Heart left ventricle (tissue), 16 donors: ENCODE measurements around the gene TRAF2. TPM values are rescaled to one million over a fixed set of nuclear protein-coding genes. Genes with fewer than 3 reads are reported as not detected.
"Not testable (repeated sequence)": the region's sequence is repeated elsewhere in the genome, so short reads cannot be mapped to it uniquely, and the experiment has no call there.

ENCODE experiments used
- ATAC-seq, 4 donors: fragments of 200-7000 bp; cut with Tn5 transposase; one replicate each; pipeline ENCODE4 v1.9.1; 2020 to 2022; ENCODE audit warnings: moderate library complexity in 4 of 4, mild to moderate bottlenecking in 3 of 4, moderate number of reproducible peaks in 1 of 4
- DNase-seq, 5 donors: peaks; one replicate each; pipeline ENCODE4 v3.0.0-alpha.2; 2020
- H3K27ac ChIP-seq, 12 donors: fragments of 200-600 bp; sonication (generic) in 4 of 12; one replicate each; pipeline versions ENCODE4 v1.5.0 to v1.8.0; 2016 to 2022; ENCODE audit warnings: mild to moderate bottlenecking in 2 of 12
- H3K27me3 ChIP-seq, 9 donors: fragments of 200-600 bp; sonication (generic) in 2 of 9; one replicate each; pipeline versions ENCODE4 v1.5.1 to v1.8.0; 2016 to 2022; ENCODE audit warnings: mild to moderate bottlenecking in 3 of 9
- H3K36me3 ChIP-seq, 9 donors: fragments of 200-600 bp; sonication (generic) in 2 of 9; one replicate each; pipeline versions ENCODE4 v1.5.0 to v1.8.0; 2018 to 2022; ENCODE audit warnings: mild to moderate bottlenecking in 2 of 9
- H3K4me1 ChIP-seq, 12 donors: fragments of 200-600 bp; sonication (generic) in 4 of 12; one replicate each; pipeline versions ENCODE4 v1.5.0 to v1.8.0; 2016 to 2022; ENCODE audit warnings: mild to moderate bottlenecking in 3 of 12
- H3K4me3 ChIP-seq, 12 donors: fragments of 200-600 bp; sonication (generic) in 4 of 12; one replicate each; pipeline versions ENCODE4 v1.5.0 to v1.8.0; 2017 to 2022; ENCODE audit warnings: mild to moderate bottlenecking in 9 of 12, moderate library complexity in 4 of 12
- H3K9me3 ChIP-seq, 12 donors: fragments of 200-600 bp; sonication (generic) in 4 of 12; one replicate each; pipeline versions ENCODE4 v1.5.0 to v1.8.0; 2016 to 2022; ENCODE audit warnings: mild to moderate bottlenecking in 1 of 12
- POLR2A ChIP-seq, 2 donors: fragments of 450-650 bp; IDR thresholded peaks; one replicate each; pipeline ENCODE4 v1.6.1; 2017; ENCODE audit warnings: antibody characterized with exemption in 2 of 2, mild to moderate bottlenecking in 2 of 2, moderate library complexity in 2 of 2
- WGBS, 4 donors: extraction: QIAGEN DNeasy Blood & Tissue Kit in 2 of 4; methylation state at CpG; one replicate each; pipeline versions ENCODE4 v1.1.5 to v1.1.7; 2013 to 2018; 5-methylcytosine and 5-hydroxymethylcytosine counted together
- intact Hi-C, 10 donors: fragments of 100-400 bp; cut with DNase I; formaldehyde crosslinking; loops; one replicate each; pipeline versions ENCODE4 v1.11.1 to v1.14.2; 2022
- polyA plus RNA-seq, 2 donors: library from polyadenylated mRNA; stranded (reverse); fragments of 200-250 nt; gene quantifications; one replicate each; pipeline ENCODE4 v1.2.3, GENCODE V29; 2013
- total RNA-seq, 9 donors: library from RNA; depleted of rRNA in 2 of 9; stranded (reverse); fragments of >200 nt in 2 of 9; fragmentation: NEBNext Ultra II Directional in 3 of 9; extraction: Animal tissue kit (Norgen Biotek cat#: 25700) in 3 of 9; gene quantifications; one replicate each; pipeline versions ENCODE4 v1.1.0 to v1.2.4, GENCODE V29; 2016 to 2023
- TF ChIP-seq, protein P1 (sequence below), 12 donors: fragments of 200-600 bp; sonication (generic) in 4 of 12; IDR thresholded peaks; one replicate each; pipeline versions ENCODE4 v1.5.0 to v1.8.0; 2018 to 2022; ENCODE audit warnings: antibody characterized with exemption in 12 of 12, mild to moderate bottlenecking in 5 of 12
- donor health status: ischemic (EF 13 %, LVEDD 7.1; RV severe dilation, severe dysfunction).
- donor health status: healthy with polysubstance abuse.
- donor health status: DM: no; HTN: yes; CAD: no.
- donor health status: DM: no; HTN: no; CAD: no.
- donor health status: ischemic (EF 25% LVEDD 6.9; RV normal size, moderate dysfunction).
- donor health status: ischemic (EF 25% LVEDD 5.7; RV mildly dilated, moderate dysfunction).
- donor health status: healthy.
- donor health status: DM: yes; HTN: yes; CAD: no.
- donor health status: ischemic (EF 35%, LVEDD 5.7; RV mildly dilated, moderate dysfunction).
- donor health status: nonischemic (EF 11% LVEDD 7.7; RV severe dilation, severe dysfunction).
- donor health status: DM: yes; HTN: yes; CAD: no.
- donor health status: PGD.
- donor health status: ischemic (EF 29% LVEDD 5.4; RV normal size, mild dysfunction).
- donor health status: nonischemic (EF 23%, LVEDD 6.1; RV moderate dilation, normal function).

TRAF2 gene
- total and polyA plus RNA-seq, 11 donors, result 6.3 to 28.3 (median 9.4) TPM

DNA sequence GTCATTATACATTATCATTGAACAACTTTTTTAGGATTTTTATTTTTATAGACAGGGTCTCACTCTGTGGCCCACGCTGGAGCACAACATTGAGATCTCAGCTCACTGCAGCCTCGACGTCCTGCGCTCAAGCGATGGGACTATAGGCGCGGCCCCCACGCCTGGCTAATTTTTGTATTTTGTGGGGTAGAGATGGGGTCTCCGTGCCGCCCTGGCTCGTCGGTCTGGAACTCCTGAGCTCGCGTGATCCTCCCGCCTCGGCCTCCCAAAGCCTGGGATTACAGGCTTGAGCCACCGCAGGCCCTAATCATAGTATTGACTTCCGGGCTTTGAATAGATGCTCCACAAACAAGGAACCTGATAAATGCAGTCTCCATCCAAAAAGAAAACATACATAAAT lies 18.8 kb upstream of the TRAF2 start:
- no peaks in the 10 kb centered on the region for H3K27me3 ChIP-seq
- H3K9me3 ChIP-seq, result peaks cover 0 to 1% (median 0%) of the 10 kb centered on the region in 12 donors
- peaks cover 0 to 24% (median 15%) of the 10 kb centered on the region in 9 donors for H3K36me3 ChIP-seq
- peak overlapping the region in 3 of 12 donors; percentile 78 to 88 (median 82) for H3K4me3 ChIP-seq
- DNase-seq, result no peak
- ATAC-seq, result no peak
- 96 to 98% (median 98%) methylated on average over 18 of the region's 18 CpGs for WGBS, 4 donors
- no peak overlapping the region for H3K27ac ChIP-seq
- intact Hi-C loops, result loop anchor here in 5 of 10 donors (2.0 to 10.0 kb wide), 4 partner anchors 19 to 75 kb away; partner anchors contain the start of genes FBXW5 (in 3 of the 5) and PHPT1 (in 1 of the 5)
- peaks cover 0 to 27% (median 19%) of the 10 kb centered on the region in 12 donors for H3K4me1 ChIP-seq
- TF ChIP-seq, protein P1, sequence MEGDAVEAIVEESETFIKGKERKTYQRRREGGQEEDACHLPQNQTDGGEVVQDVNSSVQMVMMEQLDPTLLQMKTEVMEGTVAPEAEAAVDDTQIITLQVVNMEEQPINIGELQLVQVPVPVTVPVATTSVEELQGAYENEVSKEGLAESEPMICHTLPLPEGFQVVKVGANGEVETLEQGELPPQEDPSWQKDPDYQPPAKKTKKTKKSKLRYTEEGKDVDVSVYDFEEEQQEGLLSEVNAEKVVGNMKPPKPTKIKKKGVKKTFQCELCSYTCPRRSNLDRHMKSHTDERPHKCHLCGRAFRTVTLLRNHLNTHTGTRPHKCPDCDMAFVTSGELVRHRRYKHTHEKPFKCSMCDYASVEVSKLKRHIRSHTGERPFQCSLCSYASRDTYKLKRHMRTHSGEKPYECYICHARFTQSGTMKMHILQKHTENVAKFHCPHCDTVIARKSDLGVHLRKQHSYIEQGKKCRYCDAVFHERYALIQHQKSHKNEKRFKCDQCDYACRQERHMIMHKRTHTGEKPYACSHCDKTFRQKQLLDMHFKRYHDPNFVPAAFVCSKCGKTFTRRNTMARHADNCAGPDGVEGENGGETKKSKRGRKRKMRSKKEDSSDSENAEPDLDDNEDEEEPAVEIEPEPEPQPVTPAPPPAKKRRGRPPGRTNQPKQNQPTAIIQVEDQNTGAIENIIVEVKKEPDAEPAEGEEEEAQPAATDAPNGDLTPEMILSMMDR (IDR thresholded peaks at IDR 0.05), result no peak
- TF ChIP-seq POLR2A (IDR thresholded peaks at IDR 0.05), result no peak

DNA sequence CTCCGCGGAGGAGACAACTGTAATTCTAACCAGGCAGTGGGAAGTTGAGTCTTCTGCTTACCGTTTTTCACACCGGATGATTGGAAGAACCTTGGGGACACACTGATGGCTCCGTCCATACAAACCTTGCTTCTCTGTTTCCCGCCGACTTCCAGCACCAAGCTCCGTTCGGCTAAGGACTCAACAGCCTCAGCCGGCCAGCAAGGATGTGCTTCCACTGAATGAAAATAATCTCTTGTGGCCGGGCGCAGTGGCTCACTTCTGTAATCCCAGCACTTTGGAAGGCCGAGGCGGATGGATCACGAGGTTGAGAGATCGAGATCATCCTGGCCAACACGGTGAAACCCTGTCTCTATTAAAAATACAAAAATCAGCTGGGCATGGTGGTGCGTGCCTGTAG lies 18.4 kb upstream of the TRAF2 start:
- Histone ChIP-seq H3K27me3 (no peaks in the 10 kb centered on the region), H3K4me3 (peak overlapping the region in 1 of 12 donors; percentile 78), H3K4me1 (peaks cover 0 to 27% (median 19%) of the 10 kb centered on the region in 12 donors), H3K36me3 (peaks cover 0 to 19% (median 10%) of the 10 kb centered on the region in 9 donors), H3K9me3 (peaks cover 0 to 6% (median 0%) of the 10 kb centered on the region in 12 donors), H3K27ac (no peak overlapping the region)
- ATAC-seq, result no peak
- intact Hi-C loops, result loop anchor here in 5 of 10 donors (2.0 to 10.0 kb wide), 4 partner anchors 19 to 74 kb away; partner anchors contain the start of genes FBXW5 (in 3 of the 5) and PHPT1 (in 1 of the 5)
- no peak for TF ChIP-seq POLR2A (IDR thresholded peaks at IDR 0.05)
- TF ChIP-seq, protein P1 (IDR thresholded peaks at IDR 0.05), result no peak
- WGBS, 4 donors, result 97 to 98% (median 98%) methylated on average over 18 of the region's 18 CpGs
- no peak for DNase-seq

DNA sequence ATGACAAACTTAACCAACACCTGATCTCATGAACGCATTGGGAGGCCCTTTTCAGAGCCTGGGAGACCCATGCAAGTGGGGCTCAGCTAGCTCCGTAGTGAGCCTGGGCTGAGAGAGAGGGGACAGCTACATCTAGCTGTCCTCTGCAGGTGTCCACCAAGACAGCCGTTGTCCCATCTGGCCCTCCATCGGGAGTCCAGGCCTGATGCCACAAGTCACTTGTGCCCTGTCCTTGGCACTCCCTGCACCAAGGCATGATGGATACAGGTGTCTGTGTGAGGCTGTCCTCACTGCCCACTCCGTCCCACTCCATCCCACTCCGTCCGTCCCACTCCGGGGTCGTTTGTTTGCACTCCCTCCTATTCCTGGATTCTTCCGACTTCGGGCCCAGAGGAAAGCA lies 17.7 kb upstream of the TRAF2 start:
- TF ChIP-seq, protein P1 (IDR thresholded peaks at IDR 0.05), result no peak
- TF ChIP-seq POLR2A (IDR thresholded peaks at IDR 0.05), result no peak

DNA sequence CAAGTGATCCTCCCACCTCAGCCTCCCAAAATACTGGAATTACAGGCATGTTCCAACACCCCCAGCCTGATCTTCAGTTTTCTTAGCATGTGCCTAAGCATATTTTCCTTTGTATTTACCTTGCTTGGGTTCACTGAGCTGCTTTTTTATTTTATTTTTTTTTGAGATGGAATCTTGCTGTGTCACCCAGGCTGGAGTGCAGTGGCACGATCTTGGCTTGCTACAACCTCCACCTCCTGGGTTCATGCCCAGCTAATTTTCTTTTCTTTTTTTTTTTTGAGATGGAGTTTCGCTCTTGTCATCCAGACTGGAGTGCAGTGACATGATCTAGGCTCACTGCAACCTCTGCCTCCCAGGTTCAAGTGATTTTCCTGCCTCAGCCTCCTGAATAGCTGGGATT lies 16.7 kb upstream of the TRAF2 start:
- WGBS, 4 donors, result 87 to 96% (median 93%) methylated on average over 2 of the region's 2 CpGs
- peaks cover 0 to 18% (median 13%) of the 10 kb centered on the region in 12 donors for H3K4me1 ChIP-seq
- peaks cover 0 to 11% (median 0%) of the 10 kb centered on the region in 12 donors for H3K9me3 ChIP-seq
- intact Hi-C loops, result loop anchor here in 4 of 10 donors (5.0 to 10.0 kb wide), 2 partner anchors 55 to 73 kb away; partner anchors contain the start of gene FBXW5 (in 3 of the 4)
- not testable (repeated sequence) for H3K27me3 ChIP-seq, H3K36me3 ChIP-seq, H3K27ac ChIP-seq, ATAC-seq, H3K4me3 ChIP-seq, DNase-seq

More for the DNA sequence above, 17.7 kb upstream of the TRAF2 start:
- H3K4me1 ChIP-seq, result peaks cover 0 to 27% (median 19%) of the 10 kb centered on the region in 12 donors
- DNase-seq, result no peak
- peaks cover 0 to 11% (median 0%) of the 10 kb centered on the region in 12 donors for H3K9me3 ChIP-seq
- peaks cover 0 to 12% (median 3%) of the 10 kb centered on the region in 9 donors for H3K36me3 ChIP-seq
- no peak for ATAC-seq
- no peak overlapping the region for H3K4me3 ChIP-seq
- 90 to 95% (median 91%) methylated on average over 11 of the region's 11 CpGs for WGBS, 4 donors
- intact Hi-C loops, result loop anchor here in 4 of 10 donors (5.0 to 10.0 kb wide), 2 partner anchors 56 to 74 kb away; partner anchors contain the start of gene FBXW5 (in 3 of the 4)
- H3K27ac ChIP-seq, result no peak overlapping the region
- H3K27me3 ChIP-seq, result no peaks in the 10 kb centered on the region
